Stimulated activated naive CD8-positive, alpha-beta T cell treated with anti-CD3 and anti-CD28 coated beads, Interleukin-15, Interleukin-2, amounts not matched to agents 100 ng/mL and 50 ng/mL, for 24 hours (primary cell): ENCODE results near the gene PPP1R14C.
A peak's percentile ranks its signal among the peaks of the same experiment; 100 is the strongest.

Source experiments
- H3K27ac Mint-ChIP-seq: one replicate; pipeline ENCODE4 v1.8.0; 2021; ENCODE audit warnings: mild to moderate bottlenecking, mixed read lengths
- H3K27me3 Mint-ChIP-seq: one replicate; pipeline ENCODE4 v1.8.0; 2021; ENCODE audit warnings: mixed read lengths
- H3K36me3 Mint-ChIP-seq: one replicate; pipeline ENCODE4 v1.8.0; 2021; ENCODE audit warnings: low read depth, mixed read lengths
- H3K4me1 Mint-ChIP-seq: one replicate; pipeline ENCODE4 v1.8.0; 2021; ENCODE audit warnings: low read depth, mixed read lengths
- H3K4me3 Mint-ChIP-seq: one replicate; pipeline ENCODE4 v1.8.0; 2021; ENCODE audit warnings: mild to moderate bottlenecking, mixed read lengths
- H3K9me3 Mint-ChIP-seq: one replicate; pipeline ENCODE4 v1.8.0; 2021; ENCODE audit warnings: mixed read lengths

Gene PPP1R14C, protein sequence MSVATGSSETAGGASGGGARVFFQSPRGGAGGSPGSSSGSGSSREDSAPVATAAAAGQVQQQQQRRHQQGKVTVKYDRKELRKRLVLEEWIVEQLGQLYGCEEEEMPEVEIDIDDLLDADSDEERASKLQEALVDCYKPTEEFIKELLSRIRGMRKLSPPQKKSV

DNA sequence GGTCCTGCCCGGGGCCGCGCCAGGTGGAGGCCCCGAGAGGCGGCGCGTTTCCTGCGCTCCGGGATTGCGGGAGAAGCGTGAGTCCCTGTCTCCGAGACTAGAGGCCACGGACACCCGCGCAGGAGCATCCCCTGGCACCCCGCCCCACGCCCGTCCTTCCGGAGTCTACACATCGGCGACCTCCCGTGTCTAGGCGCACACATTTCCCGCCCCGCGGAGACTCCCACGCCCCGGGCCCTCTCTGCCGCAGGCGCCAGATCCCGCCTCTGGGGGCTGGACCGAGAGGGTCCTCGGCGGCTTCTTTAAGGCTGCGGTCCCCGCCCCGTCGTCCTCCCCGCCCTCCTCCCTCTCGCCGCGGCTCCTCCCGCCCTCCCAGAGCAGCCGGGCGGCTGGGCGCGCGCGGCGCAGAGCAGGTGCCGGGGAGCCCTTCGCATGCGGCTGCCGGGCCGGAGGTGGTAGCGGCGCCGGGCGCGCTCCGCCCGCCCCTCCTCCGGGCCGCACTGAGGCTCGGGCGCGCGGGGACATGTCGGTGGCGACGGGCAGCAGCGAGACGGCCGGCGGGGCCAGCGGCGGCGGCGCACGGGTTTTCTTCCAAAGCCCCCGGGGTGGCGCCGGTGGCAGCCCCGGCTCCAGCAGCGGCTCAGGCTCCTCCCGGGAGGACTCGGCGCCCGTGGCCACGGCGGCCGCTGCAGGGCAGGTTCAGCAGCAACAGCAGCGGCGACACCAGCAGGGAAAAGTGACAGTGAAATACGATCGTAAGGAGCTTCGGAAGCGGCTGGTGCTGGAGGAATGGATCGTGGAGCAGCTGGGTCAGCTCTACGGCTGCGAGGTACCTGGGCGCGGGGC lies at the start of gene PPP1R14C:
Gene PPP1R14C, plus strand, starts transcription at position 375 of the 846 bp plus-strand sequence. Its CDS starts 149 bp downstream, at position 524.
- Mint-ChIP-seq H3K27me3 (peaks cover 84% of the 10 kb centered on the region), H3K27ac (no peak within 1 kb of the TSS), H3K4me3 (peak within 1 kb of the TSS; percentile 61), H3K9me3 (no peaks in the 10 kb centered on the region), H3K4me1 (peaks cover 23% of the 10 kb centered on the region), H3K36me3 (no peaks in the 10 kb centered on the region)

DNA sequence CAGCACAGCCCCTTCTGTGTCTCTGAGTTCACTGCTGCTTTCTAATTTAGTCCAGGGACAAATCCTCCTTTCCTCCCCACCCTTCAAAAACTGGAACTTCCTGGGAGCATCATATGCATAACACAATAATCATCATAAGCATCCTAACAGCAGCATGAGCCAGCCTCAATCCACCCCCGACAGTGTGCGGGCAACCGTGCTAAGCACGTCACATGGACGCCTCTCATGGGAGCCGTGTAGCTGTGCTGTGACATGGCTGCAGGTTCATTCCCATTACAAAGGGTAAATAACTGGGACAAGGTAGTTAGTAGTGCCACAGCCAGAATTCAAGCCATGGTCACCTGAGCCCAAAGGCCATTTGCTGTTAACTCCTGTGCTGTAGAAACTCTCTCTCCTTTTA lies 49.4 kb upstream of the PPP1R14C start:
- H3K4me1 Mint-ChIP-seq = no peaks in the 10 kb centered on the region
- H3K4me3 Mint-ChIP-seq = no peak overlapping the region
- peaks cover 11% of the 10 kb centered on the region for H3K27me3 Mint-ChIP-seq
- H3K9me3 Mint-ChIP-seq = no peaks in the 10 kb centered on the region
- H3K27ac Mint-ChIP-seq = no peak overlapping the region
- H3K36me3 Mint-ChIP-seq = no peaks in the 10 kb centered on the region

- Mint-ChIP-seq H3K36me3 (no peaks in the 10 kb centered on the region), H3K27ac (no peak overlapping the region), H3K27me3 (peaks cover 11% of the 10 kb centered on the region), H3K4me1 (no peaks in the 10 kb centered on the region), H3K4me3 (no peak overlapping the region), H3K9me3 (no peaks in the 10 kb centered on the region)
Observed at GRCh38 chr6:150098155-150098554, 44.7 kb upstream of the PPP1R14C start.

DNA sequence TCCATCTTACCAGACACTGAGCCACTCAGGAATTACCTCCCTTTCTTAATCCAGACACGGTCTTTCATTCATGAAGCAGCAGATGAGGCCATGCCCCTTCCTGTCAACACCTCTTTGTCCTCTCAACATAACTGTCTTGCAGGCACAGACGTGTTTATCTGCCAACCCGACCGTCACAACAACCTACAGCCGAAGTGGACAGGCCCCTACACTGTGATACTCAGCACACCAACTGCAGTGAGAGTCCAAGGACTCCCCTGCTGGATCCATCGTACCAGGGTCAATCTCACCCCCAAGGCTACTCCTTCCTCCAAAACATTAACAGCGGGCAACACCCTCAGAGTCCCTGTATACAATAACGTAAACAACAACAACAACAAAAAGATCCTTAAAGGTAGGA lies 43.3 kb upstream of the PPP1R14C start:
- Mint-ChIP-seq H3K9me3 (no peaks in the 10 kb centered on the region), H3K36me3 (no peaks in the 10 kb centered on the region), H3K4me3 (no peak overlapping the region), H3K27me3 (peaks cover 11% of the 10 kb centered on the region), H3K4me1 (no peaks in the 10 kb centered on the region), H3K27ac (no peak overlapping the region)

- Mint-ChIP-seq H3K4me1 (no peaks in the 10 kb centered on the region), H3K9me3 (no peaks in the 10 kb centered on the region), H3K27me3 (peaks cover 8% of the 10 kb centered on the region), H3K36me3 (no peaks in the 10 kb centered on the region), H3K27ac (no peak overlapping the region), H3K4me3 (no peak overlapping the region)
Observed at GRCh38 chr6:150099953-150100352, 42.9 kb upstream of the PPP1R14C start.

DNA sequence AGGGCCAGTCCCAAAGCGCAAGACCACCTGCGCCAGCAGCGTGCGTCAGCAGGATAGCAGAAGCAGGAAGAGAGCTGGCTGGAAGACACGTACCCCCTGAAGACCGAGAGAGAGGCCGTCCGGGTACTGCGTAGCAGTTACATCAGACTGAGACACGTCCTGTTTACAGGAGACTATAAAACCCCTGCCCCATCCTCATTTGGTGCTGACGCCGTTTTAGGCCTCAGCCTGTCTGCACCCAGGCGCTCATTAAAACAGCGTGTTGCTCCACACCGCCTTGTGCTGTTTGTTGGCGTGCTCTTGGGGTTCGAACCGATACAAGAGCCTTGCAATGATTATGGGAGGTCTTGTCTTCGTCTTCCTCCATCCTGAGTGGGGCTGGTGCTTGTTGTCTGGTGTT lies 42.1 kb upstream of the PPP1R14C start:
- no peak overlapping the region for H3K27ac Mint-ChIP-seq
- H3K4me3 Mint-ChIP-seq = no peak overlapping the region
- no peaks in the 10 kb centered on the region for H3K4me1 Mint-ChIP-seq
- no peaks in the 10 kb centered on the region for H3K9me3 Mint-ChIP-seq
- H3K27me3 Mint-ChIP-seq = peaks cover 3% of the 10 kb centered on the region
- no peaks in the 10 kb centered on the region for H3K36me3 Mint-ChIP-seq

- H3K4me3 Mint-ChIP-seq = no peak overlapping the region
- H3K4me1 Mint-ChIP-seq = no peaks in the 10 kb centered on the region
Observed at GRCh38 chr6:150102750-150103270, 40.0 kb upstream of the PPP1R14C start.

GRCh38 chr6:150112233-150112632 lies 30.6 kb upstream of the PPP1R14C start:
- Mint-ChIP-seq H3K9me3 (no peaks in the 10 kb centered on the region), H3K27me3 (peaks cover 7% of the 10 kb centered on the region), H3K4me1 (no peaks in the 10 kb centered on the region), H3K27ac (no peak overlapping the region), H3K4me3 (no peak overlapping the region), H3K36me3 (no peaks in the 10 kb centered on the region)

More at GRCh38 chr6:150102750-150103270, 40.0 kb upstream of the PPP1R14C start:
- H3K9me3 Mint-ChIP-seq = no peaks in the 10 kb centered on the region
- H3K36me3 Mint-ChIP-seq = no peaks in the 10 kb centered on the region
- no peak overlapping the region for H3K27ac Mint-ChIP-seq
- H3K27me3 Mint-ChIP-seq = no peaks in the 10 kb centered on the region

DNA sequence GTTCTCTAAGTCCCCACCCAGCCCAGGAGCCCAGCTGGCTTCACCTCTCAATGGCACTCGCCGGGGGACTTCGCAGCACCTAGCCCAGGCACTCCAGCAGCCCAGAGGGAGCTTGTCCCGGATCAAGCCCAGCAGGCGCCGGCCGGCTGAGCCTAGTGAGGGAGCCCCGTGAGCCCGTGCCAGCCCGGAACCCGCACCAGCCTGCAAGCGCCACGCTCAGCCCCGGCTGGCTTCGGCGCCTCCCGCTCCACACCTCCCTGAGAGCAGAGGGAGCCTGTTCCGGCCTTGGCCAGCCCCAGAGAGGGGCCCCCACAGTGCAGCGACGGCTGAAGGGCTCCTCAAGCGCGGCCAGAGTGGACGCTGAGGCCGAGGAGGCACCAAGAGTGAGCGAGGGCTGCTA lies 27.1 kb upstream of the PPP1R14C start:
- no peaks in the 10 kb centered on the region for H3K9me3 Mint-ChIP-seq
- peaks cover 11% of the 10 kb centered on the region for H3K4me1 Mint-ChIP-seq
- no peak overlapping the region for H3K27ac Mint-ChIP-seq
- H3K4me3 Mint-ChIP-seq = no peak overlapping the region
- H3K27me3 Mint-ChIP-seq = peaks cover 13% of the 10 kb centered on the region
- H3K36me3 Mint-ChIP-seq = no peaks in the 10 kb centered on the region

DNA sequence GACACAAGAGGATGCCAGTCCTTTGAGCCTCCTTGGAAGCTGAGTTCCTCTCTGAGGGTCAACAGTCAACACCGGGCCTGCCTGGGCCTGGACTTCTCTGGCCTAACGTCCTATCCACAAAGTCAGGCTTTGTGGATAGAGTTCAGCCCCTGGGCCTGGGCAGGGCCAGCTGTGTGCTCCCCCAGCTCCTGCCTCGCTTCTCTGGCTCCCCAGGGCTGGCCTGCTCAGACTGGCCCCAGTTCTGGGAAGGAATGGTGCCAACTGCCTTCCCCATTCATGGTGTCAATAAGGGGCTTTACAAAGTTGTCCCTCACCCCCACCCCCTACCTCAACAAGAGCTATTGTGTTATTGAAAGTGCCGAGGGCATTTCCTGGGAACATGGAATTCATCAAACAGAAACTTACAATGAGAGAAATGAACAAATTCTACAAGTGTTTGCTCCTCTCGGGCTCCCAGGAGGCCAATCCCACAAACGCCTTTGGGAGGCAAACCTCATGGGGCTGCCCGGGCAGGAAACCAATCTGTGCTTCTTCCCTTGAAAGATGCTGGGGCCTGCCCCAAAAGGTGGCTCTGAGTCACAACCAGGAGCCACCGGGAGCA lies 26.5 kb upstream of the PPP1R14C start:
- Mint-ChIP-seq H3K27me3 (peaks cover 8% of the 10 kb centered on the region), H3K4me1 (peaks cover 11% of the 10 kb centered on the region), H3K36me3 (no peaks in the 10 kb centered on the region), H3K27ac (no peak overlapping the region), H3K4me3 (no peak overlapping the region), H3K9me3 (no peaks in the 10 kb centered on the region)

DNA sequence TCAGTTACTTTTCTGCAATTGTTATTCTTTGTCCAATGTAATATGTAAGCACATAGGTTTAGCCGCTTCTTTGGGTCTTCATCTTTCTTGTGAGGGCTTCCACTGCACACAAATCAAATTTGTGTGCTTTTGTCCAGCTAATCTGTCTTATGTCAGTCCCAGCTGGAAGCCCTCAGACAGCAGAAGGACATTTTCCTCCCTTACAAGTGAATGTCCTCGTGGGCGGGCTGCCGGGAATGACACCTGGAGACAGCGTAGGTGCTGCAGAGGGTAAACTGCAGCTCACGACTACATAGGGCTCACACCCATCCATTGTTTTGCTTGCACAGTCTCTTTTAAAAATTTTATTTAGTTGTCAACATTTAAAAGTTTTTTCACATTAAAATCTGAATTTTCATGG lies 24.6 kb upstream of the PPP1R14C start:
- Mint-ChIP-seq H3K36me3 (no peaks in the 10 kb centered on the region), H3K4me1 (peaks cover 11% of the 10 kb centered on the region), H3K4me3 (no peak overlapping the region), H3K27me3 (peaks cover 8% of the 10 kb centered on the region), H3K9me3 (no peaks in the 10 kb centered on the region), H3K27ac (no peak overlapping the region)

- no peaks in the 10 kb centered on the region for H3K36me3 Mint-ChIP-seq
Observed at GRCh38 chr6:150118627-150119026, 24.2 kb upstream of the PPP1R14C start.

DNA sequence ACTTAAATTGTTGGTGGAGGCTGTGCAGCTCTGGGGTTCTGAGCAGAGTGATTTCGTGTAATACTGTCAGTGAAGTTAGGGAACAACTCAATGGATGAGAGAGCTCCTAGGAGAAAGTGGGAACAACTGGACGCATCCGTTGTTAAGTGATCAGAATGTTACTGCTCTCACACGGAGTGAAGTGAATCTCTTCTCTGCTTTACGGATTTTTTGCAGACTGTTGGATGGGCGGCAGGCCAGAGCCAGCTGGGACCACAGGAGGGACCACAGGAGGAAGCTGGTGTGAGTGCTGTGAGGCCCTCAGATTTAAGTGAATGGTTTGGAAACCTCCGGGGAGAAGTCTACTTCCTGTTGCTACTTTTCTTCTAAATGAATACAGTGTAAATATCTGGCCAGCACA lies 23.7 kb upstream of the PPP1R14C start:
- Mint-ChIP-seq H3K4me3 (no peak overlapping the region), H3K27ac (no peak overlapping the region), H3K27me3 (peaks cover 8% of the 10 kb centered on the region), H3K36me3 (no peaks in the 10 kb centered on the region), H3K4me1 (peaks cover 11% of the 10 kb centered on the region), H3K9me3 (no peaks in the 10 kb centered on the region)

More at GRCh38 chr6:150118627-150119026, 24.2 kb upstream of the PPP1R14C start:
- Mint-ChIP-seq H3K4me3 (no peak overlapping the region), H3K27ac (no peak overlapping the region), H3K27me3 (peaks cover 8% of the 10 kb centered on the region), H3K9me3 (no peaks in the 10 kb centered on the region), H3K4me1 (peaks cover 11% of the 10 kb centered on the region)

DNA sequence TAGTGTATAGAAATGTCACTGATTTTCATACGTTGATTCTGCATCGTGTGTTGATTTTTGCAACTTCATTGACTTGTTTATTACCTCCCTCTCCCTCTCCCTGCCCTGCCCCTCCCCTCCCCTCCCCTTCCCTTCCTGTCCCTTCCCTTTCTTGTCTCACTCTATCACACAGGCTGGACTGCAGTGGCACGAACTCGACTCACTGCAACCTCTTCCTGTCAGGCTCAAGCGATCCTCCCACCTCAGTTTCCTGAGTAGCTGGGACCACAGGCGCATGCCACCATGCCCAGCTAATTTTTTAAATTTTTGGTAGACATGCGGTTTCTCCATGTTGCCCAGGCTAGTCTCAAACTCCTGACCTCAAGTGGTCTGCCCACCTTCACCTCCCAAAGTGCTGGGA lies 19.2 kb upstream of the PPP1R14C start:
- H3K9me3 Mint-ChIP-seq = no peaks in the 10 kb centered on the region
- H3K27ac Mint-ChIP-seq = no peak overlapping the region
- no peaks in the 10 kb centered on the region for H3K36me3 Mint-ChIP-seq
- H3K4me3 Mint-ChIP-seq = no peak overlapping the region
- peaks cover 11% of the 10 kb centered on the region for H3K27me3 Mint-ChIP-seq
- peaks cover 11% of the 10 kb centered on the region for H3K4me1 Mint-ChIP-seq

- no peaks in the 10 kb centered on the region for H3K9me3 Mint-ChIP-seq
- H3K4me3 Mint-ChIP-seq = no peak overlapping the region
- no peak overlapping the region for H3K27ac Mint-ChIP-seq
- peaks cover 11% of the 10 kb centered on the region for H3K27me3 Mint-ChIP-seq
- H3K4me1 Mint-ChIP-seq = peaks cover 8% of the 10 kb centered on the region
- H3K36me3 Mint-ChIP-seq = no peaks in the 10 kb centered on the region
Observed at GRCh38 chr6:150124235-150124634, 18.6 kb upstream of the PPP1R14C start.
